ENCODE results near the gene PSMG4. TPM values are rescaled to one million over a fixed set of nuclear protein-coding genes. Genes with fewer than 3 reads are reported as not detected.

The PSMG4 gene
- total RNA-seq, 3 donors from 2014 or later, result 14.8 to 19.8 (median 16.2) TPM

DNA sequence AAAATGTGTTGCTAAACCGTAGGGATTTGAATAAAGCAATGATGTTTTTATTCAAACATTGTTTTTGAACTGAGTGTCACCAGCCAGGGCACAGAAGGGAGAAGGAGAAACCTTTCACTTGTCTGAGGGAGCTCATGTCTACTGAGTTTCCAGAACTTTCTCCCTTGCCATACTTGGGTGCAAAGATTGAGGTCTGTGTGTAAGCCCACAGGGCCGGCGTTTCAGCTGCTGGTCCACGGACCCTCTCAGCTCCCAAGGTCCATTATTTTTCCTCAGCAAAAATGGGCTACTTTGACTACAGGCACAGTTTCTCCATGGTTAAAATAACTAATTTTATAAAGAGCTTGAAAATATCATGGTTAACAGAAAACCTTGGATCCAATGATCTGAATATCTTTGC, 32.6 kb downstream of the PSMG4 start:
- DNase-seq, result no peak
- H3K36me3 ChIP-seq (ENCODE audit: low read depth), result no peaks in the 10 kb centered on the region
- TF ChIP-seq, protein P1, sequence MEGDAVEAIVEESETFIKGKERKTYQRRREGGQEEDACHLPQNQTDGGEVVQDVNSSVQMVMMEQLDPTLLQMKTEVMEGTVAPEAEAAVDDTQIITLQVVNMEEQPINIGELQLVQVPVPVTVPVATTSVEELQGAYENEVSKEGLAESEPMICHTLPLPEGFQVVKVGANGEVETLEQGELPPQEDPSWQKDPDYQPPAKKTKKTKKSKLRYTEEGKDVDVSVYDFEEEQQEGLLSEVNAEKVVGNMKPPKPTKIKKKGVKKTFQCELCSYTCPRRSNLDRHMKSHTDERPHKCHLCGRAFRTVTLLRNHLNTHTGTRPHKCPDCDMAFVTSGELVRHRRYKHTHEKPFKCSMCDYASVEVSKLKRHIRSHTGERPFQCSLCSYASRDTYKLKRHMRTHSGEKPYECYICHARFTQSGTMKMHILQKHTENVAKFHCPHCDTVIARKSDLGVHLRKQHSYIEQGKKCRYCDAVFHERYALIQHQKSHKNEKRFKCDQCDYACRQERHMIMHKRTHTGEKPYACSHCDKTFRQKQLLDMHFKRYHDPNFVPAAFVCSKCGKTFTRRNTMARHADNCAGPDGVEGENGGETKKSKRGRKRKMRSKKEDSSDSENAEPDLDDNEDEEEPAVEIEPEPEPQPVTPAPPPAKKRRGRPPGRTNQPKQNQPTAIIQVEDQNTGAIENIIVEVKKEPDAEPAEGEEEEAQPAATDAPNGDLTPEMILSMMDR (IDR thresholded peaks at IDR 0.05), result no peak

DNA sequence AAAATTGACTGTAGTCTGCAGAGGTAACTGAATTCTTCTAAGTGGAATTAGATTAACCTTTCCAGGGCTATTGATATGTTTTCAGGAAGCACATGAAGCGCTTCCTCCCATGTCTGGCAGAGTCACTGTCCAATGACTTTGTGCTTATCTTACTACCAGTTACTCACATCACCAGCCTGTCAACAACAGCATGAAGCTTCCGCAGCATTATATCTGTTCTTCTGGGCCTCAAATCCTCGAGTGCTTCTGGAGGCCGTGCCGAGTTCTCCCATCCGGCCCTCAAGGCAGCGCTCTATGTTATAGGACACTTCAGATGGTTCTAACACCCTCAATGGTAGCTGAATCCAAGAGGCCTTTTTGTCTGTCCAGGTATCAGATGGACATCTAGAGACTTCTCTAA, 33.2 kb downstream of the PSMG4 start:
- Histone ChIP-seq H3K4me3 (no peak overlapping the region), H3K36me3 (ENCODE audit: low read depth) (no peaks in the 10 kb centered on the region), H3K4me1 (ENCODE audit: low read depth) (no peaks in the 10 kb centered on the region), H3K9me3 (no peaks in the 10 kb centered on the region)
- intact Hi-C loops (cut with DNase I, micrococcal nuclease), result no loop called here
- TF ChIP-seq, protein P1 (IDR thresholded peaks at IDR 0.05), result no peak
- DNase-seq, result no peak
- ATAC-seq, result no peak

More for the DNA sequence above, 32.6 kb downstream of the PSMG4 start:
- intact Hi-C loops (cut with DNase I, micrococcal nuclease), result no loop called here
- Histone ChIP-seq H3K4me3 (no peak overlapping the region), H3K9me3 (no peaks in the 10 kb centered on the region), H3K4me1 (ENCODE audit: low read depth) (no peaks in the 10 kb centered on the region)
- no peak for ATAC-seq

DNA sequence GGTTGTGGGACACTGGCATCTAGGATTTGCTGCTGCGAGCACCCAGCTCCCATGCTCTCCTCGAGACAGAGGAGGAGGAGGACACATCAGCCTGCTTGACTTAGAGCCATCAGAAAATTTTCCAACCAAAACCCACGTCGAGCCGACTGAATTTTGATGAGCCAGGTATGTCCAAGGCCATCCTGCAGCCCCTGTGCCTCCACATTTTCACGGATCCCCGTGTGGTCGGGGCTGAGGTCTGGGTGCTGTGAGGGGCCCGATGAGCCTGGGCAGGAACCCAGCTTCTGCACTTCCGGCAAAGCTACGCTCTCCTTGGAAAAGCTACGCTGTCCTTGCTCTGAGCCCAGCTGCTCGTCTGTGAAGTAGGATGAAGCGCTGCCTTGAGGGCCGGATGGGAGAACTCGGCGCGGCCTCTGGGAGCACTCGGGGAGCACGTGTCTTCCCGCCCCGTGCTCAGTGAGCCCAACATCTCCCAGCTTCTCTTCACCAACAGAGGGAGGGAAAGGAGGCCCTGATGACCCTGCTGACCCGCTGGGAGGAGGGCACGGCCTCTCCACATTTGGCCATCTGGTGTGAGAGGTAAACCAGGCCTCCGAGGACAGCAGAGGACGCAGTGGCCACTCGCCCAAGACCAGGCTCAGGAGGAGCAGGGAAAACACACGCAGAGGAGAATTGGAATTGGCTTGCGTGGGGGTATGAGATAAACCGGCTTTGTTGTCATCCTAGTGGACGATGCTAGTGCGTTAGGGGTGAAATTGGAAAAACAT, 33.9 kb downstream of the PSMG4 start:
- Histone ChIP-seq H3K9me3 (no peaks in the 10 kb centered on the region), H3K36me3 (ENCODE audit: low read depth) (no peaks in the 10 kb centered on the region), H3K4me3 (no peak overlapping the region), H3K4me1 (ENCODE audit: low read depth) (no peaks in the 10 kb centered on the region)
- DNase-seq (no peak), ATAC-seq (no peak)
- intact Hi-C loops (cut with DNase I, micrococcal nuclease), result no loop called here
- TF ChIP-seq, protein P1 (IDR thresholded peaks at IDR 0.05), result no peak

DNA sequence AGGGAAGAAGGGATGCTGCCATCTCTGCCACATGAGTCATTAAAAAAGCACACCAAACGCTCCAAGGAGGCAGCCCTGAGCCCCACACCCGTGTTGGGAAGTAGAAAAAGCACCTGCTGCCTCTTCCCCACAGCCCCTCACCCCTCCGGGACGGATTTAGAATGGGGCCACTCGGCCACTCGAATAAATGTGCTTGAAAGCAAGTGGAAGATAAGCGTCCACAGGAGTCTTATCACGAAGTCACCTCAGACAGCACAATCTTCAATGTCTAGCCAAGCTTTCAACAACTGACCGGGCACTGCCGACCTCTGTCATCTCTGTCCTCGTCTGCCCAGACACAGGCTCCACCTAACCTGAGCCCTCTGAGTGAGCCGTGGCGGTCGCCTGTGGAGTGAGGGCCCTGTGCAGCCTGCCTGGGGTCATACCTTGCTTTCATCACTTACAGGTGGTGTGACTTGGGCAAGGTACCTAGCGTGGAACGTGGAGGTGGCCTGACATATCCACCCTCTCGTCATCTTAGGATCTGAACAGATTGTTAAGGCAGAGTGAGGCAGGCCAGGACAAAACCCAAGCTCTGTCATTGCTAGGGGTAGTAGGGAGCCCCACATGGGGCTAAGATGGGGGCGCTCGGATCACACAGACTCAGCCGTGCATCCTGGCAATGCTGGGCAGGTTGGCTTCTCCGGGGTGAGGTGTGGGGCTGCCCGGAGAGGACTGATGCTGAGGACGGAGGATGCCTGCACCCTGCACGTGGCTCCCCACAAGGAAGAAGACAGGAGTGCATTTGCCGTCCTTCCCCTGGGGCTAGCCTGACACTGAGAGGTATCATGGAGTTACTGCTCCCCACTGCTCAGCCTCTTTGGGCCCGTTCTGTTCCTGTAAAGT, 34.8 kb downstream of the PSMG4 start:
- intact Hi-C loops (cut with DNase I, micrococcal nuclease), result no loop called here
- DNase-seq (peak in 1 of 3 donors; percentile 27), ATAC-seq (no peak)
- Histone ChIP-seq H3K36me3 (ENCODE audit: low read depth) (no peaks in the 10 kb centered on the region), H3K9me3 (no peaks in the 10 kb centered on the region), H3K4me3 (no peak overlapping the region), H3K4me1 (ENCODE audit: low read depth) (no peaks in the 10 kb centered on the region)
- TF ChIP-seq, protein P1 (IDR thresholded peaks at IDR 0.05), result no peak

DNA sequence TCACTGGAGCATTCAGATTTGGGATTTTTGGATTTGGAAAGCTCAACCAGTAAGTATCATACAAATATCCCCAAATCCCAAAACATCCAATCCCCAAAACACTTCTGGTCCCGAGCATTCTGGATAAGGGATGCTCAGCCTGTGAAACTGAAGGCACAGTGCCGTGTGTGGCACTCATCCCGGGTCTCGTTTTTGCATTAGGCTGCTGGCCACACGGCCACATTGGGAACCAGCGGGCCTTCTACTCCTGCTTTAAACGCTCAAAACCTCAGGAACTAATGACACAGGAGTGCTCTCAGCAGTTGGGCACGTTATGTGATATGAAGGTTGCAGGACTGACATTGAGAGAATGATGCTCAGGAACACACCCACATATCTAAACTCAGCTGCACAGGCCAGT, 35.6 kb downstream of the PSMG4 start:
- no peak for DNase-seq
- TF ChIP-seq, protein P1 (IDR thresholded peaks at IDR 0.05), result no peak
- no peak overlapping the region for H3K4me3 ChIP-seq
- H3K36me3 ChIP-seq (ENCODE audit: low read depth), result no peaks in the 10 kb centered on the region
- H3K4me1 ChIP-seq (ENCODE audit: low read depth), result no peaks in the 10 kb centered on the region
- H3K9me3 ChIP-seq, result no peaks in the 10 kb centered on the region
- no peak for ATAC-seq
- intact Hi-C loops (cut with DNase I, micrococcal nuclease), result no loop called here
